Spleen (tissue), 7 donors: ENCODE measurements around the gene ZNRD2.

Source experiments
- POLR2A ChIP-seq, 3 donors: fragments of 450-650 bp; IDR thresholded peaks; one replicate each; pipeline ENCODE4 v1.5.1; 2017; ENCODE audit warnings: antibody characterized with exemption in 3 of 3, mild to moderate bottlenecking in 1 of 3
- POLR2AphosphoS5 ChIP-seq, 3 donors: sonication (generic); formaldehyde crosslinking; IDR thresholded peaks; one replicate each; pipeline ENCODE4 v1.5.1; 2017; ENCODE audit warnings: antibody characterized with exemption in 3 of 3
- TF ChIP-seq, protein P1 (sequence below), 11 experiments: fragments of 200-600 bp in 7 of 11; fragments of 450-650 bp in 4 of 11; sonication (generic) in 4 of 11; IDR thresholded peaks in 8 of 11; conservative IDR thresholded peaks in 3 of 11; 1 replicate in 7 of 11; 2 replicates in 4 of 11; pipeline versions ENCODE4 v1.4.0 to v1.8.0; 2016 to 2021; ENCODE audit warnings: antibody characterized with exemption in 11 of 11, inconsistent platforms in 4 of 11, mild to moderate bottlenecking in 1 of 11
- donor health status: DM: no; HTN: no; CAD: no; lungs with moderate emphysema.
- donor health status: DM: no; HTN: no; CAD: no.
- donor health status: DM: no; HTN: no; CAD: no.

DNA sequence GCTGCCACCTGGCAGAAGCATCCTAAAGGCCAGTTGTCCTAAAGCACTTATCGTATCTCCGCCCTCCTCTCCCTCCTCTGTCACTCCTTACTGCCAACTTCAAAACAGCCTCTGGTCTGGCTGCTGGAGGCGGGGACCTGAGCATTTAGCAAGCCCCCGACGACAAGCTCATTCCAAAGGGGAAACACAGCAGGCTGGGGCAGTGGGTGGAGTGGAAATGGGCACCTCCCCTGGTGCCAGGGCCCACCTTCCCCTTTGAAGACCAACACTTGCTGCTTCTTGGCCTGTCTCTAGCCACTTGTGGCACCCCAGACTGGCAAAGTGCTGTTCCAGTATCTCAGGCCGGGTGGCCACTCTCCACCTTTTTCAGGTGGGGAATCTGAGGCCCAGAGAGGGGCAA lies 40.1 kb downstream of the ZNRD2 start:
- TF ChIP-seq, protein P1, sequence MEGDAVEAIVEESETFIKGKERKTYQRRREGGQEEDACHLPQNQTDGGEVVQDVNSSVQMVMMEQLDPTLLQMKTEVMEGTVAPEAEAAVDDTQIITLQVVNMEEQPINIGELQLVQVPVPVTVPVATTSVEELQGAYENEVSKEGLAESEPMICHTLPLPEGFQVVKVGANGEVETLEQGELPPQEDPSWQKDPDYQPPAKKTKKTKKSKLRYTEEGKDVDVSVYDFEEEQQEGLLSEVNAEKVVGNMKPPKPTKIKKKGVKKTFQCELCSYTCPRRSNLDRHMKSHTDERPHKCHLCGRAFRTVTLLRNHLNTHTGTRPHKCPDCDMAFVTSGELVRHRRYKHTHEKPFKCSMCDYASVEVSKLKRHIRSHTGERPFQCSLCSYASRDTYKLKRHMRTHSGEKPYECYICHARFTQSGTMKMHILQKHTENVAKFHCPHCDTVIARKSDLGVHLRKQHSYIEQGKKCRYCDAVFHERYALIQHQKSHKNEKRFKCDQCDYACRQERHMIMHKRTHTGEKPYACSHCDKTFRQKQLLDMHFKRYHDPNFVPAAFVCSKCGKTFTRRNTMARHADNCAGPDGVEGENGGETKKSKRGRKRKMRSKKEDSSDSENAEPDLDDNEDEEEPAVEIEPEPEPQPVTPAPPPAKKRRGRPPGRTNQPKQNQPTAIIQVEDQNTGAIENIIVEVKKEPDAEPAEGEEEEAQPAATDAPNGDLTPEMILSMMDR (IDR thresholded peaks at IDR 0.05 in 8 of 11, conservative IDR thresholded peaks at IDR 0.05 in 3 of 11): no peak
- TF ChIP-seq POLR2AphosphoS5 (IDR thresholded peaks at IDR 0.05) (no peak), POLR2A (IDR thresholded peaks at IDR 0.05) (no peak)
